ENCODE measurements around the gene MMP28. TPM values are rescaled to one million over a fixed set of nuclear protein-coding genes. Genes with fewer than 3 reads are reported as not detected.
"Not testable (repeated sequence)": the region's sequence is repeated elsewhere in the genome, so short reads cannot be mapped to it uniquely, and the experiment has no call there.

MMP28 gene
- total RNA-seq, 1 donor from 2014 or later: 1.8 TPM

GRCh38 chr17:35766489-35766877 lies 29.0 kb downstream of the MMP28 start:
- DNase-seq (ENCODE audit: low read depth): no peak

GRCh38 chr17:35765756-35766488 lies 29.5 kb downstream of the MMP28 start:
- no peak for DNase-seq (ENCODE audit: low read depth)

- no peak for DNase-seq (ENCODE audit: low read depth)
Observed at GRCh38 chr17:35765086-35765710, 30.2 kb downstream of the MMP28 start.

- DNase-seq (ENCODE audit: low read depth): peak; percentile 61
Observed at GRCh38 chr17:35764123-35764991, 31.1 kb downstream of the MMP28 start.

- DNase-seq (ENCODE audit: low read depth): no peak
Observed at GRCh38 chr17:35763767-35764122, 31.7 kb downstream of the MMP28 start.

GRCh38 chr17:35761601-35762000 lies 33.8 kb downstream of the MMP28 start:
- DNase-seq (ENCODE audit: low read depth): peak; percentile 18

- DNase-seq (ENCODE audit: low read depth): no peak
Observed at GRCh38 chr17:35760587-35760986, 34.9 kb downstream of the MMP28 start, which contains the start of gene C17orf50. C17orf50 (plus strand) TSS chr17:35760887; CDS start chr17:35760942, 55 bp downstream.

GRCh38 chr17:35757243-35757642 lies 38.2 kb downstream of the MMP28 start:
- no peak for DNase-seq (ENCODE audit: low read depth)

- no peak for DNase-seq (ENCODE audit: low read depth)
Observed at GRCh38 chr17:35752945-35753764, 42.3 kb downstream of the MMP28 start, which contains the start of gene GAS2L2. GAS2L2 (minus strand) TSS chr17:35753239; CDS start chr17:35752850, 389 bp downstream.

- DNase-seq (ENCODE audit: low read depth): no peak
Observed at GRCh38 chr17:35752471-35752870, 43.0 kb downstream of the MMP28 start.

GRCh38 chr17:35751541-35751940 lies 43.9 kb downstream of the MMP28 start:
- DNase-seq (ENCODE audit: low read depth): not testable (repeated sequence)

GRCh38 chr17:35750526-35751395 lies 44.7 kb downstream of the MMP28 start:
- no peak for DNase-seq (ENCODE audit: low read depth)

- DNase-seq (ENCODE audit: low read depth): no peak
Observed at GRCh38 chr17:35749560-35750412, 45.7 kb downstream of the MMP28 start.

- DNase-seq (ENCODE audit: low read depth): no peak
Observed at GRCh38 chr17:35748979-35749378, 46.5 kb downstream of the MMP28 start.

GRCh38 chr17:35748341-35748841 lies 47.0 kb downstream of the MMP28 start:
- peak; percentile 61 for DNase-seq (ENCODE audit: low read depth)

GRCh38 chr17:35747540-35748017 lies 47.9 kb downstream of the MMP28 start:
- peak; percentile 54 for DNase-seq (ENCODE audit: low read depth)

- DNase-seq (ENCODE audit: low read depth): no peak
Observed at GRCh38 chr17:35745749-35746320, 49.6 kb downstream of the MMP28 start.

GRCh38 chr17:35745246-35745645 lies 50.2 kb downstream of the MMP28 start:
- no peak for DNase-seq (ENCODE audit: low read depth)

GRCh38 chr17:35744830-35745229 lies 50.6 kb downstream of the MMP28 start:
- no peak for DNase-seq (ENCODE audit: low read depth)

Data from renal cortical epithelial cell (primary cell).